ENCODE data around the gene EFCAB14. TPM values are rescaled to one million over a fixed set of nuclear protein-coding genes. Genes with fewer than 3 reads are reported as not detected.
"Not testable (repeated sequence)": the region's sequence is repeated elsewhere in the genome, so short reads cannot be mapped to it uniquely, and the experiment has no call there.

Gene EFCAB14
- total RNA-seq, 1 experiment from 2014 or later, result 65.3 TPM

GRCh38 chr1:46714976-46715375, 3.9 kb downstream of the EFCAB14 start:
- peaks cover 19% of the 10 kb centered on the region for H3K4me1 ChIP-seq (replicated peaks)
- H3K9me3 ChIP-seq (replicated peaks), result no peaks in the 10 kb centered on the region
- no peak overlapping the region for H3K4me3 ChIP-seq
- no peak overlapping the region for H3K27ac ChIP-seq
- DNase-seq (ENCODE audit: low read depth in 1 of 2, low spot score in 2 of 2), result no peak
- peaks cover 79% of the 10 kb centered on the region for H3K36me3 ChIP-seq
- no peaks in the 10 kb centered on the region; the same call in 1 of the 2 replicates for H3K27me3 ChIP-seq (replicated peaks)

- DNase-seq (ENCODE audit: low read depth in 1 of 2, low spot score in 2 of 2), result no peak
- H3K27ac ChIP-seq, result no peak overlapping the region
- H3K36me3 ChIP-seq, result peaks cover 91% of the 10 kb centered on the region
- no peak overlapping the region for H3K4me3 ChIP-seq
- H3K4me1 ChIP-seq (replicated peaks), result no peaks in the 10 kb centered on the region
- no peaks in the 10 kb centered on the region for H3K27me3 ChIP-seq (replicated peaks)
- no peaks in the 10 kb centered on the region for H3K9me3 ChIP-seq (replicated peaks)
Measured at GRCh38 chr1:46708121-46708520, 10.8 kb downstream of the EFCAB14 start.

GRCh38 chr1:46705408-46705807, 13.5 kb downstream of the EFCAB14 start:
- H3K36me3 ChIP-seq, result peaks cover 80% of the 10 kb centered on the region
- no peaks in the 10 kb centered on the region for H3K9me3 ChIP-seq (replicated peaks)
- H3K27ac ChIP-seq, result no peak overlapping the region
- no peak overlapping the region for H3K4me3 ChIP-seq
- no peak for DNase-seq (ENCODE audit: low read depth in 1 of 2, low spot score in 2 of 2)
- no peaks in the 10 kb centered on the region for H3K27me3 ChIP-seq (replicated peaks)
- no peaks in the 10 kb centered on the region for H3K4me1 ChIP-seq (replicated peaks)

GRCh38 chr1:46703927-46704641, 14.8 kb downstream of the EFCAB14 start:
- H3K9me3 ChIP-seq (replicated peaks), result no peaks in the 10 kb centered on the region
- no peaks in the 10 kb centered on the region for H3K27me3 ChIP-seq (replicated peaks)
- H3K27ac ChIP-seq, result no peak overlapping the region

GRCh38 chr1:46699666-46700065, 19.2 kb downstream of the EFCAB14 start:
- no peaks in the 10 kb centered on the region for H3K9me3 ChIP-seq (replicated peaks)
- no peaks in the 10 kb centered on the region for H3K27me3 ChIP-seq (replicated peaks)
- DNase-seq (ENCODE audit: low read depth in 1 of 2, low spot score in 2 of 2), result no peak
- no peak overlapping the region for H3K27ac ChIP-seq
- H3K4me3 ChIP-seq, result no peak overlapping the region
- no peaks in the 10 kb centered on the region for H3K4me1 ChIP-seq (replicated peaks)
- H3K36me3 ChIP-seq, result peaks cover 70% of the 10 kb centered on the region

More at GRCh38 chr1:46703927-46704641, 14.8 kb downstream of the EFCAB14 start:
- Histone ChIP-seq H3K36me3 (peaks cover 72% of the 10 kb centered on the region), H3K4me3 (no peak overlapping the region), H3K4me1 (replicated peaks) (no peaks in the 10 kb centered on the region)
- no peak for DNase-seq (ENCODE audit: low read depth in 1 of 2, low spot score in 2 of 2)

GRCh38 chr1:46697053-46697452, 21.9 kb downstream of the EFCAB14 start:
- DNase-seq (ENCODE audit: low read depth in 1 of 2, low spot score in 2 of 2), result no peak
- Histone ChIP-seq H3K36me3 (peaks cover 66% of the 10 kb centered on the region), H3K9me3 (replicated peaks) (no peaks in the 10 kb centered on the region), H3K4me1 (replicated peaks) (no peaks in the 10 kb centered on the region), H3K27ac (no peak overlapping the region), H3K27me3 (replicated peaks) (no peaks in the 10 kb centered on the region), H3K4me3 (no peak overlapping the region)

- DNase-seq (ENCODE audit: low read depth in 1 of 2, low spot score in 2 of 2); H3K9me3 ChIP-seq (replicated peaks); H3K4me1 ChIP-seq (replicated peaks); H3K4me3 ChIP-seq; H3K27me3 ChIP-seq (replicated peaks); H3K27ac ChIP-seq: not testable (repeated sequence)
- H3K36me3 ChIP-seq, result peaks cover 85% of the 10 kb centered on the region
Measured at GRCh38 chr1:46694676-46695075, 24.2 kb downstream of the EFCAB14 start.

GRCh38 chr1:46692811-46693770, 25.8 kb downstream of the EFCAB14 start:
- Histone ChIP-seq H3K4me3 (no peak overlapping the region), H3K36me3 (peaks cover 87% of the 10 kb centered on the region), H3K27me3 (replicated peaks) (no peaks in the 10 kb centered on the region), H3K27ac (no peak overlapping the region), H3K9me3 (replicated peaks) (no peaks in the 10 kb centered on the region), H3K4me1 (replicated peaks) (no peaks in the 10 kb centered on the region)
- DNase-seq (ENCODE audit: low read depth in 1 of 2, low spot score in 2 of 2), result no peak

- H3K4me1 ChIP-seq (replicated peaks), result no peaks in the 10 kb centered on the region
- peaks cover 89% of the 10 kb centered on the region for H3K36me3 ChIP-seq
- no peak for DNase-seq (ENCODE audit: low read depth in 1 of 2, low spot score in 2 of 2)
- H3K27me3 ChIP-seq (replicated peaks), result no peaks in the 10 kb centered on the region
- H3K27ac ChIP-seq, result no peak overlapping the region
- no peaks in the 10 kb centered on the region for H3K9me3 ChIP-seq (replicated peaks)
- H3K4me3 ChIP-seq, result no peak overlapping the region
Measured at GRCh38 chr1:46691997-46692790, 26.7 kb downstream of the EFCAB14 start.

GRCh38 chr1:46690931-46691421, 27.9 kb downstream of the EFCAB14 start:
- Histone ChIP-seq H3K9me3 (replicated peaks) (no peaks in the 10 kb centered on the region), H3K27ac (no peak overlapping the region), H3K4me1 (replicated peaks) (no peaks in the 10 kb centered on the region), H3K36me3 (peaks cover 89% of the 10 kb centered on the region), H3K4me3 (no peak overlapping the region), H3K27me3 (replicated peaks) (no peaks in the 10 kb centered on the region)
- DNase-seq (ENCODE audit: low read depth in 1 of 2, low spot score in 2 of 2), result no peak

GRCh38 chr1:46689897-46690296, 29.0 kb downstream of the EFCAB14 start:
- Histone ChIP-seq H3K9me3 (replicated peaks) (no peaks in the 10 kb centered on the region), H3K4me1 (replicated peaks) (no peaks in the 10 kb centered on the region), H3K4me3 (no peak overlapping the region), H3K36me3 (peaks cover 89% of the 10 kb centered on the region), H3K27me3 (replicated peaks) (no peaks in the 10 kb centered on the region), H3K27ac (no peak overlapping the region)
- DNase-seq (ENCODE audit: low read depth in 1 of 2, low spot score in 2 of 2), result no peak

- H3K4me3 ChIP-seq, result no peak overlapping the region
- no peaks in the 10 kb centered on the region for H3K9me3 ChIP-seq (replicated peaks)
- H3K27me3 ChIP-seq (replicated peaks), result no peaks in the 10 kb centered on the region
- no peak overlapping the region for H3K27ac ChIP-seq
- no peak for DNase-seq (ENCODE audit: low read depth in 1 of 2, low spot score in 2 of 2)
- H3K36me3 ChIP-seq, result peaks cover 91% of the 10 kb centered on the region
- no peaks in the 10 kb centered on the region for H3K4me1 ChIP-seq (replicated peaks)
Measured at GRCh38 chr1:46689356-46689755, 29.6 kb downstream of the EFCAB14 start.

GRCh38 chr1:46687921-46688509, 30.9 kb downstream of the EFCAB14 start:
- no peak for DNase-seq (ENCODE audit: low read depth in 1 of 2, low spot score in 2 of 2)
- Histone ChIP-seq H3K4me1 (replicated peaks) (no peaks in the 10 kb centered on the region), H3K9me3 (replicated peaks) (no peaks in the 10 kb centered on the region), H3K27me3 (replicated peaks) (no peaks in the 10 kb centered on the region), H3K27ac (no peak overlapping the region), H3K36me3 (peaks cover 96% of the 10 kb centered on the region), H3K4me3 (no peak overlapping the region)

Measured in SJSA1 (cell line).